H1 (cell line): ENCODE data around the gene CACNA1B. TPM values are rescaled to one million over a fixed set of nuclear protein-coding genes. Genes with fewer than 3 reads are reported as not detected.
A peak's percentile ranks its signal among the peaks of the same experiment; 100 is the strongest.

Experiments used
- CTCF ChIA-PET: fragments of 300-600 bp; sonication (Branson Sonifier 250); formaldehyde crosslinking; loops from one replicate; lab custom pipeline; 2021; ENCODE audit not compliant: partially characterized antibody; lab: Charles Lee
- POLR2A ChIA-PET: fragments of 300-600 bp; sonication (Branson Sonifier 250); formaldehyde crosslinking; loops from one replicate; lab custom pipeline; 2021; ENCODE audit warnings: inconsistent platforms; ENCODE audit not compliant: partially characterized antibody; lab: Charles Lee
- DNase-seq, 2 experiments: peaks; one replicate each; pipeline versions ENCODE4 v3.0.0 to v3.0.0-alpha.2; 2010 to 2022; ENCODE audit warnings: low spot score in 2 of 2, low read depth in 1 of 2, mixed read lengths in 1 of 2
- FAIRE-seq: peaks from 2 replicates; lab custom pipeline; 2011; peaks lifted over from hg19 to GRCh38; lab: Jason Lieb, UNC
- H2AFZ ChIP-seq: 2 replicates; pipeline ENCODE4 v1.8.1; 2012; ENCODE audit warnings: low read length, inconsistent platforms
- H2AK5ac ChIP-seq: 2 replicates; pipeline ENCODE4 v1.6.1; 2013; ENCODE audit warnings: low read depth, low read length
- H2BK120ac ChIP-seq: replicated peaks from 2 replicates; pipeline ENCODE3; 2013; ENCODE audit warnings: low read depth, low read length, inconsistent platforms
- H2BK12ac ChIP-seq: 2 replicates; pipeline ENCODE4 v1.6.1; 2013; ENCODE audit warnings: low read depth, low read length
- H2BK15ac ChIP-seq: 2 replicates; pipeline ENCODE4 v1.6.1; 2013; ENCODE audit warnings: low read length
- H2BK20ac ChIP-seq: 2 replicates; pipeline ENCODE4 v1.6.1; 2013; ENCODE audit warnings: low read length
- H2BK5ac ChIP-seq: 2 replicates; pipeline ENCODE4 v1.6.1; 2013; ENCODE audit warnings: low read depth, low read length
- H3K14ac ChIP-seq: 2 replicates; pipeline ENCODE4 v1.6.1; 2013; ENCODE audit warnings: inconsistent platforms; ENCODE audit not compliant: insufficient read length
- H3K18ac ChIP-seq: 2 replicates; pipeline ENCODE4 v1.6.1; 2013; ENCODE audit warnings: low read length; ENCODE audit errors: extremely low read depth
- H3K23ac ChIP-seq: 2 replicates; pipeline ENCODE4 v1.6.1; 2013; ENCODE audit warnings: inconsistent platforms; ENCODE audit not compliant: insufficient read length
- H3K23me2 ChIP-seq: 2 replicates; pipeline ENCODE4 v1.6.1; 2013; ENCODE audit warnings: low read depth, low read length
- H3K27ac ChIP-seq: 2 replicates; pipeline ENCODE4 v1.6.1; 2011; ENCODE audit warnings: low read depth, low read length, inconsistent platforms
- H3K27me3 ChIP-seq, 4 experiments: replicated peaks in 1 of 4; 1 replicate in 1 of 4; 2 replicates in 3 of 4; pipeline versions ENCODE4 v1.6.1 to v1.8.1; 2011 to 2013; ENCODE audit warnings: low read length in 3 of 4, mild to moderate bottlenecking in 3 of 4, inconsistent platforms in 2 of 4, mixed read lengths in 2 of 4, moderate library complexity in 1 of 4; ENCODE audit not compliant: control insufficient read depth in 3 of 4, insufficient read depth in 3 of 4; ENCODE audit errors: extremely low read depth in 1 of 4
- H3K36me3 ChIP-seq, 4 experiments: 2 replicates each; pipeline versions ENCODE4 v1.6.1 to v1.8.1; 2011 to 2013; ENCODE audit warnings: mild to moderate bottlenecking in 4 of 4, low read length in 3 of 4, moderate library complexity in 2 of 4, control low read depth in 1 of 4, inconsistent platforms in 1 of 4; ENCODE audit not compliant: insufficient read depth in 4 of 4, control insufficient read depth in 2 of 4
- H3K4ac ChIP-seq: replicated peaks from 2 replicates; pipeline ENCODE3; 2013; ENCODE audit warnings: low read length, low read depth, mixed read lengths, inconsistent platforms; ENCODE audit not compliant: insufficient read length
- H3K4me1 ChIP-seq, 4 experiments: replicated peaks in 1 of 4; 1 replicate in 1 of 4; 2 replicates in 3 of 4; pipeline versions ENCODE4 v1.6.1 to v1.8.1; 2011 to 2013; ENCODE audit warnings: low read length in 3 of 4, inconsistent platforms in 2 of 4, mixed read lengths in 1 of 4; ENCODE audit not compliant: insufficient read depth in 4 of 4, control insufficient read depth in 3 of 4
- H3K4me2 ChIP-seq, 2 experiments: 2 replicates each; pipeline versions ENCODE4 v1.6.1 to v1.8.1; 2011 to 2013; ENCODE audit warnings: low read depth in 2 of 2, low read length in 2 of 2, control low read depth in 1 of 2, inconsistent platforms in 1 of 2, mild to moderate bottlenecking in 1 of 2; ENCODE audit not compliant: insufficient read depth in 1 of 2
- H3K4me3 ChIP-seq, 4 experiments: fragments of 200-600, 300-600 bp in 1 of 4; sonication (generic), shearing (Covaris generic), sonication (Bioruptor Twin) in 1 of 4; 2 replicates each; pipeline versions ENCODE4 v1.5.1 to v1.8.1; 2011 to 2016; ENCODE audit warnings: low read length in 4 of 4, low read depth in 3 of 4, control low read depth in 2 of 4, inconsistent platforms in 2 of 4, mild to moderate bottlenecking in 2 of 4, mixed read lengths in 1 of 4, moderate library complexity in 1 of 4; ENCODE audit not compliant: insufficient read depth in 2 of 4; ENCODE audit errors: extremely low read depth in 1 of 4
- H3K56ac ChIP-seq: replicated peaks from 2 replicates; pipeline ENCODE3; 2013; ENCODE audit warnings: low read depth, mild to moderate bottlenecking, mixed read lengths, low read length, inconsistent platforms; ENCODE audit not compliant: insufficient read length
- H3K79me1 ChIP-seq: 2 replicates; pipeline ENCODE4 v1.6.1; 2013; ENCODE audit warnings: low read depth, low read length, control low read depth
- H3K79me2 ChIP-seq, 2 experiments: 2 replicates each; pipeline versions ENCODE4 v1.6.1 to v1.8.1; 2012 to 2013; ENCODE audit warnings: low read length in 2 of 2, mild to moderate bottlenecking in 2 of 2, inconsistent platforms in 1 of 2; ENCODE audit not compliant: insufficient read depth in 2 of 2, control insufficient read depth in 1 of 2
- H3K9ac ChIP-seq, 4 experiments: replicated peaks in 1 of 4; 1 replicate in 1 of 4; 2 replicates in 3 of 4; pipeline versions ENCODE4 v1.6.1 to v1.8.1; 2011 to 2013; ENCODE audit warnings: low read depth in 3 of 4, low read length in 3 of 4, control low read depth in 2 of 4, mild to moderate bottlenecking in 2 of 4, moderate library complexity in 2 of 4, inconsistent platforms in 1 of 4; ENCODE audit errors: extremely low read depth in 1 of 4
- H3K9me3 ChIP-seq, 2 experiments: 2 replicates each; pipeline versions ENCODE4 v1.6.1 to v1.8.1; 2012 to 2013; ENCODE audit warnings: mild to moderate bottlenecking in 2 of 2, moderate library complexity in 2 of 2, control low read depth in 1 of 2, inconsistent platforms in 1 of 2, low read depth in 1 of 2, low read length in 1 of 2, mixed read lengths in 1 of 2; ENCODE audit not compliant: insufficient read depth in 2 of 2
- H4K20me1 ChIP-seq, 2 experiments: replicated peaks in 1 of 2; 2 replicates each; pipeline versions ENCODE3 to v1.8.1; 2011 to 2013; ENCODE audit warnings: inconsistent platforms in 2 of 2, low read length in 2 of 2, mild to moderate bottlenecking in 1 of 2; ENCODE audit not compliant: insufficient read depth in 2 of 2, control insufficient read depth in 1 of 2
- H4K5ac ChIP-seq: 2 replicates; pipeline ENCODE4 v1.6.1; 2013; ENCODE audit warnings: low read length, low read depth, mixed read lengths, inconsistent platforms; ENCODE audit not compliant: insufficient read length
- H4K8ac ChIP-seq: 2 replicates; pipeline ENCODE4 v1.8.0; 2013; ENCODE audit warnings: mild to moderate bottlenecking, moderate library complexity, low read length, inconsistent platforms; ENCODE audit not compliant: insufficient read depth; ENCODE audit errors: extremely low read depth
- H4K91ac ChIP-seq: replicated peaks from 2 replicates; pipeline ENCODE3; 2013; ENCODE audit warnings: low read length, mixed read lengths, inconsistent platforms; ENCODE audit not compliant: insufficient read length
- CTCF ChIP-seq, 3 experiments: IDR thresholded peaks; 1 replicate in 2 of 3; 2 replicates in 1 of 3; pipeline versions ENCODE4 v1.5.1 to v1.6.1; 2011; ENCODE audit warnings: low read length in 3 of 3, mild to moderate bottlenecking in 3 of 3, inconsistent platforms in 2 of 3, low read depth in 1 of 3, moderate library complexity in 1 of 3; ENCODE audit not compliant: insufficient read depth in 1 of 3; ENCODE audit errors: control extremely low read depth in 1 of 3
- FOSL1 ChIP-seq: IDR thresholded peaks from 2 replicates; pipeline ENCODE4 v1.6.1; 2011; ENCODE audit warnings: mild to moderate bottlenecking, low read depth, low read length, moderate library complexity; ENCODE audit not compliant: insufficient read depth
- JUN ChIP-seq: IDR thresholded peaks from 2 replicates; pipeline ENCODE4 v1.6.1; 2011; ENCODE audit warnings: low read depth, mild to moderate bottlenecking, improper control_type of control experiment, low read length
- KDM5A ChIP-seq: fragments of 200-600 bp; IDR thresholded peaks from 2 replicates; pipeline ENCODE4 v1.7.1; 2012; ENCODE audit warnings: mild to moderate bottlenecking, low read length, inconsistent platforms, mixed read lengths
- PHF8 ChIP-seq: fragments of 200-600 bp; sonication (generic); conservative IDR thresholded peaks from 2 replicates; pipeline ENCODE4 v1.7.1; 2012; ENCODE audit warnings: low read depth, mild to moderate bottlenecking, inconsistent platforms, low read length, moderate library complexity
- RAD21 ChIP-seq, 2 experiments: IDR thresholded peaks in 1 of 2; conservative IDR thresholded peaks in 1 of 2; 2 replicates each; pipeline ENCODE4 v1.6.1; 2011; ENCODE audit warnings: low read depth in 2 of 2, low read length in 2 of 2, improper control_type of control experiment in 1 of 2, inconsistent platforms in 1 of 2, mild to moderate bottlenecking in 1 of 2, moderate library complexity in 1 of 2
- RXRA ChIP-seq: IDR thresholded peaks from 2 replicates; pipeline ENCODE4 v1.6.1; 2011; ENCODE audit warnings: low read depth, mild to moderate bottlenecking, low read length, moderate library complexity; ENCODE audit not compliant: insufficient read depth
- SIN3A ChIP-seq, 2 experiments: IDR thresholded peaks in 1 of 2; conservative IDR thresholded peaks in 1 of 2; 2 replicates each; pipeline ENCODE4 v1.6.1; 2011 to 2012; ENCODE audit warnings: low read length in 2 of 2, improper control_type of control experiment in 1 of 2, low read depth in 1 of 2, mild to moderate bottlenecking in 1 of 2
- SUZ12 ChIP-seq: fragments of 200-600 bp; sonication (generic); IDR thresholded peaks from 2 replicates; pipeline ENCODE4 v1.6.1; 2012; ENCODE audit warnings: mild to moderate bottlenecking, inconsistent platforms, low read length, moderate library complexity, mixed read lengths
- TAF7 ChIP-seq: optimal IDR thresholded peaks from 2 replicates; pipeline ENCODE3; 2011; ENCODE audit warnings: low read depth, mild to moderate bottlenecking, inconsistent platforms, low read length, moderate library complexity, borderline replicate concordance
- TCF12 ChIP-seq: IDR thresholded peaks from 2 replicates; pipeline ENCODE4 v1.6.1; 2011; ENCODE audit warnings: low read depth, mild to moderate bottlenecking, low read length
- WGBS, 2 experiments: shearing (Covaris generic) in 1 of 2; methylation state at CpG; one replicate each; pipeline versions ENCODE4 v1.1.6 to v1.1.7; 2013 to 2015; ENCODE audit warnings: low lambda C conversion rate in 2 of 2, mixed read lengths in 2 of 2, inconsistent platforms in 1 of 2, low coverage in 1 of 2, missing lambda C conversion rate in 1 of 2; ENCODE audit not compliant: insufficient replicate concordance in 2 of 2, insufficient coverage in 1 of 2, insufficient read length in 1 of 2; ENCODE audit errors: extremely low coverage in 1 of 2, missing lambda C conversion rate in 1 of 2; 5-methylcytosine and 5-hydroxymethylcytosine counted together
- polyA plus RNA-seq, 7 experiments: library from polyadenylated mRNA; depleted of rRNA in 3 of 7; stranded (reverse) in 5 of 7; unstranded in 2 of 7; fragments of >200 nt in 5 of 7; fragments of 200-250 nt in 2 of 7; gene quantifications; 1 replicate in 5 of 7; 2 replicates in 1 of 7; 4 replicates in 1 of 7; pipeline versions ENCODE4 v1.2.1 to v1.2.3, GENCODE V29; 2011 to 2013; ENCODE audit warnings: missing spikeins in 2 of 7, mixed read lengths in 2 of 7
- total RNA-seq: library from RNA; stranded (reverse); fragmentation: NEBNext Ultra II Directional; extraction: Animal tissue kit (Norgen Biotek cat#: 25700); gene quantifications from 2 replicates; pipeline ENCODE4 v1.2.1, GENCODE V29; 2021

CACNA1B gene
- total and polyA plus RNA-seq, 2 of the 8 experiments (the other 6 are each of a cell fraction or from before 2014, with no cell fraction given) = 1.5 to 5.7 TPM

- CTCF ChIA-PET = no interaction called here
- no peak for FAIRE-seq
- TF ChIP-seq TAF7 (no peak), CTCF (IDR thresholded peaks at IDR 0.05; ENCODE audit: control extremely low read depth in 1 of 3, insufficient read depth in 1 of 3, low read depth in 1 of 3, low read length in 3 of 3) (no peak), KDM5A (no peak), SIN3A (conservative IDR thresholded peaks at IDR 0.05 in 1 of 2, IDR thresholded peaks at IDR 0.05 in 1 of 2; ENCODE audit: low read depth in 1 of 2, low read length in 2 of 2) (no peak), RAD21 (IDR thresholded peaks at IDR 0.05 in 1 of 2, conservative IDR thresholded peaks at IDR 0.05 in 1 of 2; ENCODE audit: low read depth in 2 of 2, low read length in 2 of 2) (no peak), SUZ12 (no peak), TCF12 (no peak), RXRA (no peak), PHF8 (no peak), FOSL1 (no peak), JUN (no peak)
Measured at GRCh38 chr9:137975527-137975913, 97.9 kb downstream of the CACNA1B start.

More at GRCh38 chr9:137975527-137975913, 97.9 kb downstream of the CACNA1B start:
- POLR2A ChIA-PET = no interaction called here
- Histone ChIP-seq H3K79me1 (no peaks in the 10 kb centered on the region), H3K4me2 (no peak overlapping the region), H4K20me1 (peaks cover 0 to 4% of the 10 kb centered on the region in 2 experiments), H3K4me1 (no peaks in the 10 kb centered on the region), H2BK12ac (no peak overlapping the region), H2AK5ac (no peak overlapping the region), H4K5ac (no peak overlapping the region), H3K18ac (no peak overlapping the region), H4K8ac (no peak overlapping the region), H3K14ac (no peak overlapping the region), H2BK5ac (no peak overlapping the region), H3K27me3 (no peaks in the 10 kb centered on the region), H3K56ac (peak overlapping the region; percentile 14), H3K4me3 (no peak overlapping the region), H3K36me3 (peaks cover 0 to 3% (median 0%) of the 10 kb centered on the region in 4 experiments; a peak in 1 of 8 replicates), H3K4ac (no peak overlapping the region), H3K23me2 (no peaks in the 10 kb centered on the region), H3K79me2 (no peaks in the 10 kb centered on the region), H3K9me3 (peaks cover 17 to 72% of the 10 kb centered on the region in 2 experiments; a peak in 3 of 4 replicates), H2AFZ (no peak overlapping the region), H3K27ac (no peak overlapping the region), H2BK15ac (no peak overlapping the region), H2BK20ac (no peak overlapping the region), H4K91ac (no peak overlapping the region), H3K9ac (no peak overlapping the region), H2BK120ac (no peak overlapping the region), H3K23ac (no peak overlapping the region)
- DNase-seq = peak in 1 of 2 experiments; percentile 32
- 92% methylated on average over 6 of the region's 6 CpGs; no CpG with 5 or more reads in 1 of the 2 experiments for WGBS, 2 experiments
